ENCODE data around the gene CCDC148.
"Not testable (repeated sequence)": the region's sequence is repeated elsewhere in the genome, so short reads cannot be mapped to it uniquely, and the experiment has no call there.

The CCDC148 gene

DNA sequence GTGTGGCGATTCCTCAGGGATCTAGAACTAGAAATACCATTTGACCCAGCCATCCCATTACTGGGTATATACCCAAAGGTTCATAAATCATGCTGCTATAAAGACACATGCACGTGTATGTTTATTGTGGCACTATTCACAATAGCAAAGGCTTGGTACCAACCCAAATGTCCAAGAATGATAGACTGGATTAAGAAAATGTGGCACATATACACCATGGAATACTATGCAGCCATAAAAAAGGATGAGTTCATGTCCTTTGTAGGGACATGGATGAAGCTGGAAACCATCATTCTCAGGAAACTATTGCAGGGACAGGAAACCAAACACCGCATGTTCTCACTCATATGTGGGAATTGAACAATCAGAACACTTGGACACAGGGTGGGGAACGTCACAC is 17.5 kb downstream of the CCDC148 start:
- not testable (repeated sequence) for DNase-seq (ENCODE audit: low read depth in 1 of 2, low spot score in 1 of 2)

GRCh38 chr2:158433716-158434115 is 22.8 kb downstream of the CCDC148 start:
- not testable (repeated sequence) for DNase-seq (ENCODE audit: low read depth in 1 of 2, low spot score in 1 of 2)

DNA sequence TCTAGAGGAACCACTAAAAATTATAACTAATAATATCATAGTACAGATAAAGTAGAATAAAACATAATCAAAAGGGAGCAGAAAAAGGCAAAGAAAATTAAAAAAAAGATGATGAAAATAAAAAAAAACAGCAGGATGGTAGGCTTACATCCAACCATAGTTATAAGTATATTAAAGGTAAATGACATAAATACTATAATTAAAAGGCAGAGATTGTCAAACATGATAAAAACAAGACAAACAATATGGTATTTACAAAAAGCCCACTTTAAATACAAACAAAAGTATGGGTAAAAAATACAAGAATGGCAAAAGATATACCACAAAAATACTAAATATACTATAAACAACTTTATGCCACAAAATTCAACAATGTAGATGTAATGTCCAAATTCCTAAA is 24.4 kb downstream of the CCDC148 start:
- no peak for DNase-seq (ENCODE audit: low read depth in 1 of 2, low spot score in 1 of 2)

DNA sequence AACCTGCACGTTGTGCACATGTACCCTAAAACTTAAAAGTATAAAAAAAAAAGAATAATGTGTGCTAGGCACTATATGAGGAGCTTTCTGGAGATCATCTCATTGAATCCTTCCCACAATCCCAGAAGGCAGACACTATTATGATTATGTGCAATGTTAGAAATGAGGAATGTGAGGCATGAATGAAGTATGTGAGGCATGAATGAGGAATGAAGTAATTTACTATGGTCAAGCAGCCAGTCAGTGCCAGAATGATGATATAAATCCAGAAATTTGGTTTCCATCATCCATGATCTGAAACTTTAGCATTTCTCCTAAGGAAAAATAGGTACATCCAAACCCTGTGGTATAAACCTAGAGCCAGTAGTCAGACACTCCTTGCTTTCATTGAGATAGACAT is 42.0 kb downstream of the CCDC148 start:
- no peak for DNase-seq (ENCODE audit: low read depth in 1 of 2, low spot score in 1 of 2)

- DNase-seq (ENCODE audit: low read depth in 1 of 2, low spot score in 1 of 2), result no peak
These were observed 43.0 kb downstream of the CCDC148 start for GRCh38 chr2:158413581-158413980.

DNA sequence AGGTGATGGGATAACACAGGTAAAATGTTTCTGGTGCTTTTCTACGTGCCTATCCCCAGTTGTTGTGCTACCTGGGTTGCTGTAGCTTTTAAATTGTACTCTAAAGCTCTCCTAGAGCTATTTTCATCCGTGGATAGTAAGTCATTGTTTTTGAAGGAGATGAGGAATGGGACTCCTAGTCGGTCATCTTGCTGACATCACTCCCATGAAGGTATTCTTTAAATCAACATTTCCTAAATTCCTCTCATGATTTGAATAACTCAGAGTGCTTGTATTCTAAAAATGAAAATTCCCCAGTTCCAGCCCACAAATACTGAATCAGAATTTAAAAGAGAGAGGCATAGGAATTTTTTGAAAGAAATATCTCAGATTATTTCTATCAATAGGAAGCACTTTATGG is 44.3 kb downstream of the CCDC148 start:
- DNase-seq (ENCODE audit: low read depth in 1 of 2, low spot score in 1 of 2), result no peak

GRCh38 chr2:158411748-158412147 is 44.8 kb downstream of the CCDC148 start:
- DNase-seq (ENCODE audit: low read depth in 1 of 2, low spot score in 1 of 2), result no peak

- no peak for DNase-seq (ENCODE audit: low read depth in 1 of 2, low spot score in 1 of 2)
These were observed 46.4 kb downstream of the CCDC148 start for GRCh38 chr2:158410132-158410531.

DNA sequence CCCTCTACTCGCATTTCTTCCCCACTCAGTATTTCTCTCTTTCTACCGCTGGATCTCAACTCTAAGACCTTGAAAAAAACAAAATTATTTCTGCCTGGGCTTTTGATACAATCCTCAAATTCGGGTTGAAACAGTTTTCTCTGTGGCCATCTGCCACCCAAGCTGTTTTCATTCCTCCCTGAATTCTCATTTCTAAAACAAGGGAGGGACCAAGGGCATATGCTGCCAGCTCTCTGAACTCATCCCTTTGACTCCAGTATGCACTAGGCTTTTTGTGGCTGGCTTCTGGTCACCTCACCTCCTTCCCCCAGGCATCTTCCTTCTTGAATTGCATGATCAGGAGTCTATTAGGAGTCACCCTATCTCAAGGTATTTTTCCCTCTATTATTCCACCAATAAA is 49.5 kb downstream of the CCDC148 start:
- DNase-seq (ENCODE audit: low read depth in 1 of 2, low spot score in 1 of 2), result no peak

GRCh38 chr2:158405341-158405740 is 51.2 kb downstream of the CCDC148 start:
- DNase-seq (ENCODE audit: low read depth in 1 of 2, low spot score in 1 of 2), result no peak

DNA sequence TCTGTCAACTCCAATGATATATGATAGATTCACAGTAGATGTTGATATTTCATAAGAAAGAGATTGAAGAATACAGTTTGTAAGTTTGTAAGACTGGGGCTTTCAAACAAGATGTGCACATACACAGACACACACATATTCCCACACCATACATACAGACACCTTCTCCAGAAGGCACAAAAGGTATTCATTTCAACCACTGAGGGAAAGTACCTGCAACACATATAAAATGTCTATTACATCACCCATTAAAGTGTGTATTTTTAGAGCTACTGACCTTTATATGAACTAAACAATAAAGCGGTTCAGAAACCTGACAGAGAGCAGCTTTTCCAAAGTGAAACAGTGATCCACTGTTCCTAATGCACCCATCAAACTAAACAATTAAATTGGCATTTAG is 53.3 kb downstream of the CCDC148 start:
- no peak for DNase-seq (ENCODE audit: low read depth in 1 of 2, low spot score in 1 of 2)

GRCh38 chr2:158402665-158403064 is 53.9 kb downstream of the CCDC148 start:
- no peak for DNase-seq (ENCODE audit: low read depth in 1 of 2, low spot score in 1 of 2)

DNA sequence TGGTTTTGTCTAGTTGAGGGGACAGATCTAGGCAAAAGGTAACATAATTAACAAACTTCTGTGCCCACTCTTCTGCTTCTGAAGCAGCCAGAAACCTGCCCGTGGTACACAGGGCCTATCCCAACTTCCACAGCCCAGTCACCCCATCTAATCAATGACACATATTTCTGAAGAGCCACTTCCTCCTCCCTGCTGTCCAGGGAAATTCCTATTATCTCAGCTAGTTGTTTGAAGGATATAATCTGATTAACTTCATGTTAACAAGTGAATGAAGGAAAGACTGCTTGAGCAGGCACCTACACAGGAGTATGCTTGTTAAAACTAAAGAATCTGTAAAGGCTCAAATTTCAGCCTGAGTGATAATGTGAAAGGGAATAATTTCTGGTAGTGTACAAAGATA is 61.4 kb downstream of the CCDC148 start:
- DNase-seq (ENCODE audit: low read depth in 1 of 2, low spot score in 1 of 2), result no peak

- DNase-seq (ENCODE audit: low read depth in 1 of 2, low spot score in 1 of 2), result no peak
These were observed 62.1 kb downstream of the CCDC148 start for GRCh38 chr2:158394453-158394852.

- DNase-seq (ENCODE audit: low read depth in 1 of 2, low spot score in 1 of 2), result no peak
These were observed 62.7 kb downstream of the CCDC148 start for GRCh38 chr2:158393886-158394285.

DNA sequence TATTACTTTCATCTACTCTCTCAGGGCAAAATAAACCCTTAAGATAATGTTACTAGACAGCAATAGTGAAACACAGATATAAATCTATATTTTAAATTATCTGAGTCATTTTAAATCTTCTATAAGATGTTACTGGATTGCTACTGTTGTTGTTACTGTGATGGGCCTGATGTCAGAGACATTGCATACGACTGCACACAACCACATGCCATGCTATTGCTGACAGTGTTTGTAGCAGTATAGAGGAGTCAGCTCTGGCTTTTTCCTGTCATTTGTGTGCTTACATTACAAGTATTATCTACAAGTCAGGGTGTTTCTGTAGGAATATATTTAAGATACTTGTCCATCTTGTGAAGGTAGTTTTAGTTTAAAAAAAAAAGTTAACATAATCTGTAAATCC is 63.9 kb downstream of the CCDC148 start:
- DNase-seq (ENCODE audit: low read depth in 1 of 2, low spot score in 1 of 2), result no peak

DNA sequence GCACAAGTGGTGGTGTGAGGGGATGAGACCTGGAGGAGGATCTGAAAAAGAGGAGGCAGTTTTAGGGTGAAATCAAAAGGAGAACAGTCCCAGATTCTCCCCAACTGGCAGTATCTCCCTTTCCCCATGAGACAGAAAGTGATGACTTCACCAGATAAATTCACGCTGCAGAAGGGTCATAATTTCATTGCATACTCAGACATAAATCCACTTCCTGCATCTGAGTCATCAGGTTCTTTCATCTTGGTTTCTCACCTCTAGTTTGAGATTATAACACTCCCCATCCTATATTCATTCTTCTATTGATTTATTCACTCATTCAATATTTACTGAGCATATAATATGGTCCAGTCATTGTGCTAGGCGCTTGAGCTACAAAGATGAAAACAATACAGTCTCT is 64.7 kb downstream of the CCDC148 start:
- DNase-seq (ENCODE audit: low read depth in 1 of 2, low spot score in 1 of 2), result no peak

- DNase-seq (ENCODE audit: low read depth in 1 of 2, low spot score in 1 of 2), result no peak
These were observed 65.2 kb downstream of the CCDC148 start for GRCh38 chr2:158391361-158391760.

DNA sequence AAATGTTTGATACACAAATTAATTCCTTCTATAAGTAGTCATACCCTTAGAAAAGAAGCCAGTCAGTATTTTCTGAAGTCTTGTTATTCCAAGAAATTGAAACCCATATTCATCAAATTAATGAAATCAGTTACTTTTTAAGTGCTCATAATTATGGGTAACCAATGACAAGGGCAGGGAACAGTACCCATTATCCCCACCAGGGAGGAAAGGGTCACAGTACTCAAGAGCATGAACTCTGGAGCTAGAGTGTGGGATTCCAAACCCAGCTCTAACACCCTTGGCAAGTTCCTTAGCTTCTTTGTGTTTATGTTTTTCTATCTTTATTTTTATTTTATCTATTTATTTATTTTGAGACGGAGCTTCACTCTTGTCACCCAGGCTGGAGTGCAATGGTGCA is 68.4 kb downstream of the CCDC148 start:
- no peak for DNase-seq (ENCODE audit: low read depth in 1 of 2, low spot score in 1 of 2)

GRCh38 chr2:158385646-158386045 is 70.9 kb downstream of the CCDC148 start:
- DNase-seq (ENCODE audit: low read depth in 1 of 2, low spot score in 1 of 2), result no peak

GRCh38 chr2:158381978-158382377 is 74.6 kb downstream of the CCDC148 start:
- DNase-seq (ENCODE audit: low read depth in 1 of 2, low spot score in 1 of 2), result no peak

DNA sequence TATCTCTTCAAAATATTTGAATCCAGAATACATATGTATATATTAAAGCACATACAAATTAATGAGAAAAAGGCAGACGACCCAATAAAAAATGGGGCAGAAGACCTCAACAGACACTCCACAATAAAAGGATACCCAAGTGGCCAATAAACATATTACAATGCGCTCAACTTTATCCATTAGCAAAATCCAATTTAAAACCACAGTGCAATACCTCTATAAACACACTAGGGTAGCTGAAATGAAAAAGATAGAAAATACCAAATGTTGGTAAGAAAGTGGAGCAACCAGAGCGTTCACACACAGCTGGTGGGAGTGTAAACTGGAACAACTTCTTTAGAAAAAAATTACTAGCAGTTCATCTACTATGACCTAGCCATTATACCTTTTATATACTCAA is 75.3 kb downstream of the CCDC148 start:
- no peak for DNase-seq (ENCODE audit: low read depth in 1 of 2, low spot score in 1 of 2)

DNA sequence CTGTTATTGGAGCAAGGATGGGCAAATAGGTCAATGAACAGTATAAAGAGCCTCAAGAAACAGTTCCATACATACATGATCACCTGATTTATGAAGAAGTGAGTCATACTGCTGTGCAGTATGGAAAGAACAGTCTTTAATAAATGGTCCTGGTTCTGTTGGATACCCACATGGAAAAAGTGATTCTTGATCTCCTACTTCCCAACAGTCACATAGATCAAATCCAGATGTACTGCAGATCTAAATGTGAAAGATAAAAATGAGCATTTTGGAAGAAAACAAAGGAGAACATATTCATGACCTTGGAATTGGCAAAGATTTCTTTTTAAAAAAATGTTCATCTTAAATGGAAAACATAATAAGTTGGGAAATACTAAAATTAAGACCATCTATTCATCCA is 75.8 kb downstream of the CCDC148 start:
- DNase-seq (ENCODE audit: low read depth in 1 of 2, low spot score in 1 of 2), result no peak

GRCh38 chr2:158378926-158379325 is 77.6 kb downstream of the CCDC148 start:
- no peak for DNase-seq (ENCODE audit: low read depth in 1 of 2, low spot score in 1 of 2)

Measured in stimulated activated CD4-positive, alpha-beta T cell treated with anti-CD3 and anti-CD28 coated beads, Interleukin-15, amount 100 ng/mL, for 1 hour (primary cell).